ENCODE data around the gene NUDT8.
"Not testable (repeated sequence)": the region's sequence is repeated elsewhere in the genome, so short reads cannot be mapped to it uniquely, and the experiment has no call there.

The NUDT8 gene

DNA sequence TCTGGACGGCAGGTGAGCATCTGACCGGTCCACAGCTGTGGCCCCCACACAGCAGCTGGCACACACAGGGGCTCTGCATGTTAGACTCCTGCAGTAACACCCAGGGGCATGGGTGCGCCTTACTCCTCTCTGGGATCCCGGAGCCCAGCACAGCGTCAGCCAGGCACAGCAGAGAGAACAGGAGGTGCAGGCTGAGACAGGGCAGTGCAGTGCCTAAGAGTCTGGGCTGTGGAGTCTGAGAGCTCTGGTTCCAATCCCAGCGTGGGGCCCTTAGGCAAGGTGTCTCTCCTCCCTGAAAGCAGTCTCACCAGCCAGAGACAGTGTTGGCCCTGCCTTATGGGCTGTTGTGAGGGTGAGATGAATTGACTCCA lies 2.3 kb downstream of the NUDT8 start:
- DNase-seq, result no peak

- DNase-seq, result no peak
Measured at GRCh38 chr11:67626970-67627369, 2.8 kb downstream of the NUDT8 start.

GRCh38 chr11:67626131-67626833 lies 3.5 kb downstream of the NUDT8 start:
- DNase-seq, result not testable (repeated sequence)

GRCh38 chr11:67623795-67624194 lies 5.9 kb downstream of the NUDT8 start:
- DNase-seq, result not testable (repeated sequence)

GRCh38 chr11:67622905-67623304 lies 6.8 kb downstream of the NUDT8 start:
- DNase-seq, result not testable (repeated sequence)

- DNase-seq, result not testable (repeated sequence)
Measured at GRCh38 chr11:67621928-67622327, 7.8 kb downstream of the NUDT8 start.

GRCh38 chr11:67620621-67621020 lies 9.1 kb downstream of the NUDT8 start:
- not testable (repeated sequence) for DNase-seq

DNA sequence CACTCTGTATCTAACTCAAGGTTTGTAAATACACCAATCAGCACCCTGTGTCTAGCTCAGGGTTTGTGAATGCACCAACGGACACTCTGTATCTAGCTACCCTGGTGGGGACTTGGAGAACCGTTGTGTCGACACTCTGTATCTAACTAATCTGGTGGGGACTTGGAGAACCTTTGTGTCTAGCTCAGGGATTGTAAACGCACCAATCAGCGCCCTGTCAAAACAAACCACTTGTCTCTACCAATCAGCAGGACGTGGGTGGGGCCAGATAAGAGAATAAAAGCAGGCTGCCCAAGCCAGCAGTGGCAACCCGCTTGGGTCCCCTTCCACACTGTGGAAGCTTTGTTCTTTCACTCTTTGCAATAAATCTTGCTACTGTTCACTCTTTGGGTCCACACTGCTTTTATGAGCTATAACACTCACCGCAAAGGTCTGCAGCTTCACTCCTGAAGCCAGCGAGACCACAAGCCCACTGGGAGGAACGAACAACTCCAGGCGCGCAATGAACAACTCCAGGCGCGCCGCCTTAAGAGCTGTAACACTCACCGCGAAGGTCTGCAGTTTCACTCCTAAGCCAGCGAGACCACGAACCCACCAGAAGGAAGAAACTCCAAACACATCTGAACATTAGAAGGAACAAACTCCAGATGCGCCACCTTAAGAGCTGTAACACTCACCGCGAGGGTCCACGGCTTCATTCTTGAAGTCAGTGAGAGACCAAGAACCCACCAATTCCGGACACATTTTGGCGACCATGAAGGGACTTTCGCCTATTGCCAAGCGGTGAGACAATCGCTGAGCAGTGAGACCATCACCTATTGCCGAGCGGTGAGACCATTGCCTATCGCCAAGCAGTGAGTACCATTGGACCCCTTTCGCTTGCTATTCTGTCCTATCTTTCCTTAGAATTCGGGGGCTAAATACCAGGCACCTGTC lies 9.8 kb downstream of the NUDT8 start:
- not testable (repeated sequence) for DNase-seq

DNA sequence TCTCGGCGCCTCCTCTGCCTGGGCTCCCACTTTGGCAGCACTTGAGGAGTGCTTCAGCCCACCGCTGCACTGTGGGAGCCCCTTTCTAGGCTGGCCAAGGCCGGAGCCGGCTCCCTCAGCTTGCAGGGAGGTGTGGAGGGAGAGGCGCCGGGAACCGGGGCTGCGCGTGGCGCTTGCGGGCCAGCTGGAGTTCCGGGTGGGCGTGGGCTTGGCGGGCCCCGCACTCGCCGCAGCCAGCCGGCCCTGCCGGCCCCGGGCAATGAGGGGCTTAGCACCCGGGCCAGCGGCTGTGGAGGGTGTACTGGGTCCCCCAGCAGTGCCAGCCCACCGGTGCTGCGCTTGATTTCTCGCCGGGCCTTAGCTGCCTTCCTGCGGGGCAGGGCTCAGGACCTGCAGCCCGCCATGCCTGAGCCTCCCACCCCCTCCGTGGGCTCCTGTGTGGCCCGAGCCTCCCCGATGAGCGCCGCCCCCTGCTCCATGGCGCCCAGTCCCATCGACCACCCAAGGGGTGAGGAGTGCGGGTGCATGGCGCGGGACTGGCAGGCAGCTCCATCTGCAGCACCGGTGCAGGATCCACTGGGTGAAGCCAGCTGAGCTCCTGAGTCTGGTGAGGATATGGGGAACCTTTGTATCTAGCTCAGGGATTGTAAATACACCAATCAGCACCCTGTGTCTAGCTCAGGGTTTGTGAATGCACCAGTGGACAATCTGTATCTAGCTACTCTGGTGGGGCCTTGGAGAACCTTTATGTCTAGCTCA lies 10.7 kb downstream of the NUDT8 start:
- not testable (repeated sequence) for DNase-seq

GRCh38 chr11:67617243-67617953 lies 12.3 kb downstream of the NUDT8 start:
- no peak for DNase-seq

- DNase-seq, result no peak
Measured at GRCh38 chr11:67616431-67617242, 13.1 kb downstream of the NUDT8 start.

- DNase-seq, result no peak
Measured at GRCh38 chr11:67615728-67616430, 13.9 kb downstream of the NUDT8 start.

DNA sequence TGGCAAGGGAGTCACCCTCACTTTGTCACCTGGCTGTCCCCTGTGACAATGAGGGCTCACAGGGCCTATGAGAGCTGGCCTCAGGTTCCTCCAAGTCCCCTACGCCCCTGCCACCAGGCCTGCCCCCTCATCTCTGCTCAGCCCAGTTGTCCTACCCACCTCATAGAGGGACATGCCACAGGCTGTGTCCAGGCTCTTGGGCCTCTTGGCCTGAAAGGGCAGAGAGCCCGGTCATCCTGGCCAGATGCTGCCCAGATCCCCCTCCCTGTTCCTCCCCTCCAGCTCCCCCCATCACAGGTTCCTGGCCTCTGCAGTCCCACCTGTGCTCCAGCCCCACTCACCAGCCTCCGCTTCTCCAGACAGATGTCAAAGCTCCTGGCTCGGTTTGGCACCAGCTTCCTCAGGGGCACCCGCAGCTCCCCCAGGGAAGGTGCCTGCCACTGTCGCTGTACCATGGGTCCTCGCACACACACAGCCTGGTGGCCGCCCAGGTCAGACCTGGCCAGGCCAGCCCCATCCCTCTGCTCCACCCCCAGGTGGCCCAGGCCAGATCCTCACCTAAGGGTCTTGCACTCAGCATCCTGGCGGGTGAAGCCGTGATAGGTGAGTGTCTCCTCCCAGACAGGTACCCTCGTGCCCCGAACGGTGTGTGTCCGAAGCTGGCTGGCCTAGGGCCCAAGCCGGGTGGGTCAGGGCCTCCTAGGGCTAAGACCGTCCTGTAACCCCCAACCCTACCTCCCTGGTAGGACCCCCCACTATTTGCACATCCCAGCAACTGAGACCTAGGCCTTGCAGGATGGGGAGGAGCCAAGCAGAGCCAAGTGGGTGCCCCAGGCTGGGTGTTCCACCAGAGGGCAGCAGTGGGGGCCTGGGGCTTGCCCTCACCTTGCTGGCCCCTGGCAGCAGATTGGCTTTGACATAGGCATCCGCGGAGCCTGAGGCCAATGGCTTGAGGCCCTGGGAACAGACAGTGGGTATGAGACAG lies 14.7 kb downstream of the NUDT8 start:
- DNase-seq, result no peak

- peak; percentile 12 for DNase-seq
Measured at GRCh38 chr11:67613960-67614715, 15.6 kb downstream of the NUDT8 start.

DNA sequence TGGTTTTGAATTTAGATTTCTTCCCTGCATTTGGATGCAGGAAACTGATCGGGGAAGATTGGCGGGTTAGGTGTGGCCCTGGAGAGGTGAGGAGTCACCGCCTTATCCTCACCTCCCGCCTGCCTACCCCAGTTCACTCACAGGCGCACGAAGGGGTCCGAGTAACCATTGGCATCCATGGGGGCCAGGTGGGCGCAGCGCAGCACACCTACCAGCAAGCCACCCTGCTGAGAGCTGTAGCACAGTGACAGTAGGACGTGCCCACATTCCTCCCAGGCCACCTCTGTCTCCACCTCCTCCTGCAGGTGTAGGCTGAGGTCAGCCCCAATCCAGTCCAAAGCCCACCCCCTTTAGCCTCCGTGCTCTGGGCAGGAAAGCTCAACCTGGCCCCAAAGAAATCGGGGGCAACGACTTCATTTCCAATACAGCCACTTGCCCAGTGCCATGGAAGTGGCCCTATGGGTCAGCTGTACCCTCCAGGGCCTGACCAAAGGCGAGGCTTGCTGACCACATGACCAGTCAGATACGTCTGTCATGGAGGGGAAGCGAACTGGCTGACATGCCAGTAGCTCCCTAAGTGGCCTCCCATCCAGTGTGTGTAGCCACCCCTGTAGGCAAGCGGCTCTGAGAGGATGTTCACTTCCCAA lies 16.3 kb downstream of the NUDT8 start:
- no peak for DNase-seq

- no peak for DNase-seq
Measured at GRCh38 chr11:67612751-67613150, 17.0 kb downstream of the NUDT8 start.

DNA sequence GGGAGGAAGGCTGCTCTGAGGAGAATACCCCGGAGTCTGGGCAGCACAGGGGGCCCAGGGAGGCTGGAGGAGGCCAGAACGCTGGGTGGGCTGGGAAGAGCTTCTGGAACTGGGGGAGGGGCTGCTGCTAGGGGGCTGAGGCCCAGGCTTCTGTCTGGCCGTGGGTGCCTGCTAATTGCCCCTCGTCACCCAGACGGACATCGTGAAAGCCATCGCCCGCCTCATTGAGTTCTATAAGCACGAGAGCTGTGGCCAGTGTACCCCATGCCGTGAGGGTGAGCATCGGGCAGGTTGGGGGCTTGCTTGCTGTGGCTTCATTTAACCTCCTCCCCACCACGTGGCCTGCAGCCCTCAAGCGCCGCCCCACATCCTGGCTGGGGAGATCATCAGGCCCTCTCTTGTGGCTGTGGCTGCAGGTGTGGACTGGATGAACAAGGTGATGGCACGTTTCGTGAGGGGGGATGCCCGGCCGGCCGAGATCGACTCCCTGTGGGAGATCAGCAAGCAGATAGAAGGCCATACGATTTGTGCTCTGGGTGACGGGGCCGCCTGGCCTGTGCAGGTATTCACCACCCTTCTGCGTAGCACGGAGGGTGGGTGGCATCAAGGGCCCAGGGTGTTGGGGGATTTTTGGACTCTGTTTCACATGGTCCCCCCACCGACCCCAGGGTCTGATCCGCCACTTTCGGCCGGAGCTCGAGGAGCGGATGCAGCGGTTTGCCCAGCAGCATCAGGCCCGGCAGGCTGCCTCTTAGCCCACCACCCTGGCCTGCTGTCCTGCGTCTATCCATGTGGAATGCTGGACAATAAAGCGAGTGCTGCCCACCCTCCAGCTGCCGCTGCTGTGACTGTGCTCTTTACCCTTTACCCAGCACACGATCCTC lies 17.8 kb downstream of the NUDT8 start:
- no peak for DNase-seq

Data from HCEC 1CT (cell line).